HepG2 (cell line): Measurements from ENCODE around the gene GRK5. TPM values are rescaled to one million over a fixed set of nuclear protein-coding genes. Genes with fewer than 3 reads are reported as not detected.

ENCODE experiments used
- ADNP ChIP-seq: sonication (generic); formaldehyde crosslinking; IDR thresholded peaks from 2 replicates; pipeline ENCODE4 v1.4.0; 2020; ENCODE audit warnings: missing genetic modification reagents
- DMAP1 ChIP-seq: IDR thresholded peaks from 2 replicates; pipeline ENCODE4 v1.6.1; 2016
- FOSL2 ChIP-seq: sonication (generic); formaldehyde crosslinking; IDR thresholded peaks from 2 replicates; pipeline ENCODE4 v1.4.0; 2020; ENCODE audit warnings: missing genetic modification reagents
- GATAD2A ChIP-seq: IDR thresholded peaks from 2 replicates; pipeline ENCODE4 v1.6.1; 2016
- HDAC1 ChIP-seq: sonication (generic); formaldehyde crosslinking; IDR thresholded peaks from 2 replicates; pipeline ENCODE4 v1.5.1; 2020; ENCODE audit warnings: mild to moderate bottlenecking, missing genetic modification reagents
- HNF4A ChIP-seq: sonication (generic); formaldehyde crosslinking; IDR thresholded peaks from 2 replicates; pipeline ENCODE4 v1.4.0; 2020; ENCODE audit warnings: missing genetic modification reagents
- IRF9 ChIP-seq: sonication (generic); formaldehyde crosslinking; IDR thresholded peaks from 2 replicates; pipeline ENCODE4 v1.8.0; 2022; ENCODE audit warnings: missing genetic modification reagents, mild to moderate bottlenecking, borderline replicate concordance
- KMT2B ChIP-seq: IDR thresholded peaks from 2 replicates; pipeline ENCODE4 v1.6.1; 2016; ENCODE audit warnings: missing genetic modification reagents, missing compliant biosample characterization
- MAFF ChIP-seq: IDR thresholded peaks from 2 replicates; pipeline ENCODE4 v1.6.1; 2011; ENCODE audit warnings: low read depth, low read length, improper control_type of control experiment
- NCOR1 ChIP-seq: fragments of 200-600 bp; sonication (generic); IDR thresholded peaks from 2 replicates; pipeline ENCODE4 v1.7.0; 2017; ENCODE audit warnings: antibody characterized with exemption, low read length, borderline replicate concordance
- NFKB2 ChIP-seq: sonication (generic); formaldehyde crosslinking; IDR thresholded peaks from 2 replicates; pipeline ENCODE4 v1.4.0; 2020; ENCODE audit warnings: missing genetic modification reagents, borderline replicate concordance
- PBX2 ChIP-seq: IDR thresholded peaks from 2 replicates; pipeline ENCODE4 v1.6.1; 2016; ENCODE audit warnings: control low read depth
- RXRA ChIP-seq: sonication (generic); formaldehyde crosslinking; IDR thresholded peaks from 2 replicates; pipeline ENCODE4 v1.5.1; 2020; ENCODE audit warnings: missing genetic modification reagents
- RXRB ChIP-seq: IDR thresholded peaks from 2 replicates; pipeline ENCODE4 v1.6.1; 2016; ENCODE audit warnings: borderline replicate concordance, missing genetic modification reagents, missing compliant biosample characterization
- SALL1 ChIP-seq: sonication (generic); formaldehyde crosslinking; IDR thresholded peaks from 2 replicates; pipeline ENCODE4 v1.8.0; 2022; ENCODE audit warnings: mild to moderate bottlenecking, missing genetic modification reagents
- SP2 ChIP-seq: sonication (generic); formaldehyde crosslinking; IDR thresholded peaks from 2 replicates; pipeline ENCODE4 v1.5.1; 2020; ENCODE audit warnings: mild to moderate bottlenecking, missing genetic modification reagents
- SPEN ChIP-seq: sonication (generic); formaldehyde crosslinking; IDR thresholded peaks from 2 replicates; pipeline ENCODE4 v1.5.1; 2020; ENCODE audit warnings: low read depth, mild to moderate bottlenecking, missing genetic modification reagents
- TP53 ChIP-seq: sonication (generic); formaldehyde crosslinking; conservative IDR thresholded peaks from 2 replicates; pipeline ENCODE4 v1.4.0; 2020; ENCODE audit warnings: missing genetic modification reagents
- XBP1 ChIP-seq: sonication (generic); formaldehyde crosslinking; IDR thresholded peaks from 2 replicates; pipeline ENCODE4 v1.5.0; 2020; ENCODE audit warnings: missing genetic modification reagents
- ZBTB38 ChIP-seq: sonication (generic); formaldehyde crosslinking; IDR thresholded peaks from 2 replicates; pipeline ENCODE4 v1.5.1; 2020; ENCODE audit warnings: mild to moderate bottlenecking, missing genetic modification reagents
- ZMYM2 ChIP-seq: sonication (generic); formaldehyde crosslinking; IDR thresholded peaks from 2 replicates; pipeline ENCODE4 v1.8.0; 2022; ENCODE audit warnings: mild to moderate bottlenecking, missing genetic modification reagents
- ZNF207 ChIP-seq: fragments of 450-650 bp; IDR thresholded peaks from 2 replicates; pipeline ENCODE4 v1.6.1; 2016; ENCODE audit warnings: antibody characterized with exemption, borderline replicate concordance
- ZNF263 ChIP-seq: sonication (generic); formaldehyde crosslinking; IDR thresholded peaks from 2 replicates; pipeline ENCODE4 v1.4.0; 2020; ENCODE audit warnings: missing genetic modification reagents
- ZNF432 ChIP-seq: sonication (generic); formaldehyde crosslinking; IDR thresholded peaks from 2 replicates; pipeline ENCODE4 v1.5.0; 2020; ENCODE audit warnings: missing genetic modification reagents, mild to moderate bottlenecking, borderline replicate concordance
- ZNF777 ChIP-seq: sonication (generic); formaldehyde crosslinking; IDR thresholded peaks from 2 replicates; pipeline ENCODE4 v1.4.0; 2020; ENCODE audit warnings: missing genetic modification reagents
- ZXDC ChIP-seq: sonication (generic); formaldehyde crosslinking; IDR thresholded peaks from 2 replicates; pipeline ENCODE4 v1.5.0; 2020; ENCODE audit warnings: mild to moderate bottlenecking, missing genetic modification reagents
- polyA plus RNA-seq, 8 experiments: library from polyadenylated mRNA; depleted of rRNA in 3 of 8; stranded (reverse) in 7 of 8; unstranded in 1 of 8; fragments of >200 nt; fragmentation: Illumina TruSeq in 4 of 8; extraction: Trizol in 4 of 8; gene quantifications; 2 replicates each; pipeline versions ENCODE4 v1.2.1 to v1.2.3, GENCODE V29; 2011 to 2016; ENCODE audit warnings: low read depth in 4 of 8, missing spikeins in 1 of 8, mixed read lengths in 1 of 8; ENCODE audit not compliant: insufficient read depth in 1 of 8
- total RNA-seq, 5 experiments: library from RNA; depleted of rRNA; stranded (reverse); fragments of >200 nt; fragmentation: Illumina TruSeq; extraction: Trizol; gene quantifications; 2 replicates each; pipeline ENCODE4 v1.2.3, GENCODE V29; 2016; ENCODE audit warnings: low read depth in 1 of 5
- TF ChIP-seq, protein P1 (sequence below): IDR thresholded peaks from 2 replicates; pipeline ENCODE4 v1.6.1; 2018; ENCODE audit warnings: missing genetic modification reagents, mild to moderate bottlenecking, missing compliant biosample characterization

Gene GRK5
- total and polyA plus RNA-seq, 2 of the 13 experiments (the other 11 are each of a cell fraction or from before 2014, with no cell fraction given) = 10.4 to 12.6 TPM

DNA sequence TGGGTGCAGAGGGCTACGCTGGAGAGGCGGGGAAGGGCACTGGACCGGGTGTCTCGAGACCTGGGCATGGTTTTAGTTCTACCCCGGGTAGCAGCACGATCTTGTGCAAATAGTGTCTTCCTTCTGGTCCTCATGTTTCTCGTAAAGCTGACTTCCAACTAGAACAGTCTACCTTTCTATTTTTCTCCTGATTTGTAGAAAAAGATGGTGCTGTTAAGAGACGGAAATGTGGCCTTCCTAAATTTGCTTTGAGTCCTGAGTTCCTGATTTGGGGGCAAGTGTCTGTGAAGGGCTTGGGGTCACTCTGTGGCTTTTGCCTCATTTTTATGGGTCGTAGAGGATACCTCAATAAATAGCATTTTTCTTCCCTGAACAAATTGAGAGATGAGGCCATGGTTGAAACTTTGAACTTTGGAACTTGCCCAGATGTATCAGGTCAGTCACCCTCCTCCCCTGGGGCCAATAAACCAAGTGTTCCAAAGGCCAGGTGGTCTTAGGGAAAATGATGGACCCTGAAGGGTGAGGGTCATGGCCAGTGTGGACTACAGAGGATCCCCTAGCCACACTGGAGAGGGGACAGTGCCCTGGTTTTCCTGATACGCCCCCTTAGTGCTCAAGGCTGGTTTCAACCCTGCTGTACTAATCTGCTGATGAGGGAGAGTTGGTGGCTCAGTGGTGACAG is 45.2 kb downstream of the GRK5 start (continued):
- TF ChIP-seq PBX2 (CRISPR knock-in tag) (0 out of 2 replicates have a peak, but pooled peaks have one; percentile 23), FOSL2 (CRISPR knock-in tag) (peak; percentile 21; the same call in 1 of the 2 replicates), RXRA (CRISPR knock-in tag) (peak; percentile 48; the same call in 1 of the 2 replicates), MAFF (no peak), TP53 (CRISPR knock-in tag) (no peak), NFKB2 (CRISPR knock-in tag) (0 out of 2 replicates have a peak, but pooled peaks have one; percentile 2), SALL1 (peak; percentile 64), GATAD2A (CRISPR knock-in tag) (peak; percentile 58), KMT2B (CRISPR knock-in tag) (no peak), HDAC1 (0 out of 2 replicates have a peak, but pooled peaks have one; percentile 12), ZMYM2 (CRISPR knock-in tag) (peak; percentile 41; the same call in 1 of the 2 replicates), ZNF777 (CRISPR knock-in tag) (no peak), IRF9 (CRISPR knock-in tag) (peak; percentile 62; the same call in 1 of the 2 replicates), ADNP (CRISPR knock-in tag) (no peak), ZNF207 (no peak), XBP1 (no peak), ZNF263 (CRISPR knock-in tag) (peak; percentile 85), SP2 (CRISPR knock-in tag) (no peak), SPEN (CRISPR knock-in tag) (peak; percentile 42; the same call in 1 of the 2 replicates), ZNF432 (CRISPR knock-in tag) (no peak), ZBTB38 (CRISPR knock-in tag) (no peak), ZXDC (0 out of 2 replicates have a peak, but pooled peaks have one; percentile 1), DMAP1 (CRISPR knock-in tag) (no peak), HNF4A (CRISPR knock-in tag) (peak; percentile 93), RXRB (peak; percentile 70), NCOR1 (peak; percentile 82; the same call in 1 of the 2 replicates)
- TF ChIP-seq, protein P1, sequence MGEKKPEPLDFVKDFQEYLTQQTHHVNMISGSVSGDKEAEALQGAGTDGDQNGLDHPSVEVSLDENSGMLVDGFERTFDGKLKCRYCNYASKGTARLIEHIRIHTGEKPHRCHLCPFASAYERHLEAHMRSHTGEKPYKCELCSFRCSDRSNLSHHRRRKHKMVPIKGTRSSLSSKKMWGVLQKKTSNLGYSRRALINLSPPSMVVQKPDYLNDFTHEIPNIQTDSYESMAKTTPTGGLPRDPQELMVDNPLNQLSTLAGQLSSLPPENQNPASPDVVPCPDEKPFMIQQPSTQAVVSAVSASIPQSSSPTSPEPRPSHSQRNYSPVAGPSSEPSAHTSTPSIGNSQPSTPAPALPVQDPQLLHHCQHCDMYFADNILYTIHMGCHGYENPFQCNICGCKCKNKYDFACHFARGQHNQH (CRISPR knock-in tag) = no peak
